Neural progenitor cell (in vitro differentiated cells): ENCODE data around the gene GTF3C4.

ENCODE experiments used
- CTCF ChIP-seq: fragments of 200-600 bp; sonication (generic); IDR thresholded peaks from 2 replicates; pipeline ENCODE4 v1.5.1; 2017; ENCODE audit warnings: antibody characterized with exemption, mild to moderate bottlenecking
- EZH2 ChIP-seq: fragments of 200-600 bp; sonication (generic); IDR thresholded peaks from 2 replicates; pipeline ENCODE4 v1.6.1; 2017; ENCODE audit warnings: antibody characterized with exemption, mild to moderate bottlenecking, moderate library complexity

- TF ChIP-seq CTCF (no peak), EZH2 (no peak)
Measured at GRCh38 chr9:132671620-132672412, 1.6 kb downstream of the GTF3C4 start.
